ENCODE data around the gene MAP4K4. TPM values are rescaled to one million over a fixed set of nuclear protein-coding genes. Genes with fewer than 3 reads are reported as not detected.

The MAP4K4 gene
- polyA plus RNA-seq, 3 donors, result 5.3 to 66.9 (median 8.7) TPM

- Histone ChIP-seq H3K36me3 (replicated peaks in 1 of 2; ENCODE audit: control insufficient read depth in 1 of 2, insufficient read depth in 2 of 2, low read length in 2 of 2) (peaks cover 64 to 89% of the 10 kb centered on the region in 2 donors), H3K4me3 (replicated peaks in 1 of 3; ENCODE audit: low read depth in 2 of 3, low read length in 3 of 3) (no peak overlapping the region), H3K4me1 (ENCODE audit: control insufficient read depth in 1 of 2, insufficient read depth in 2 of 2, low read length in 2 of 2) (peaks cover 0 to 9% of the 10 kb centered on the region in 2 donors), H3K4me2 (replicated peaks; ENCODE audit: extremely low read depth, low read length, poor library complexity, severe bottlenecking) (no peak overlapping the region), H2AFZ (ENCODE audit: insufficient read depth, low read depth, low read length, poor library complexity, severe bottlenecking) (no peak overlapping the region), H3K27me3 (ENCODE audit: control insufficient read depth in 2 of 2, insufficient read depth in 2 of 2, low read length in 2 of 2) (no peaks in the 10 kb centered on the region), H3K9ac (ENCODE audit: insufficient read depth, low read length, poor library complexity, severe bottlenecking) (no peak overlapping the region), H3K27ac (ENCODE audit: low read depth in 1 of 2, low read length in 2 of 2) (no peak overlapping the region), H3K79me2 (ENCODE audit: insufficient read depth, low read length) (no peaks in the 10 kb centered on the region), H3K9me3 (replicated peaks in 1 of 2; ENCODE audit: control insufficient read depth in 1 of 2, insufficient read depth in 1 of 2, low read length in 2 of 2) (no peaks in the 10 kb centered on the region), H4K20me1 (ENCODE audit: insufficient read depth, low read length) (peaks cover 91% of the 10 kb centered on the region)
- TF ChIP-seq CTCF (IDR thresholded peaks at IDR 0.05), result no peak
- Mint-ChIP-seq H3K9me3 (no peaks in the 10 kb centered on the region), H3K4me3 (no peak overlapping the region), H3K27me3 (ENCODE audit: low read depth in 3 of 3) (no peaks in the 10 kb centered on the region), H3K4me1 (peaks cover 15% of the 10 kb centered on the region), H3K27ac (no peak overlapping the region), H3K36me3 (peaks cover 62 to 88% of the 10 kb centered on the region in 2 donors)
- intact Hi-C loops (cut with micrococcal nuclease), result loop anchor here in 1 of 2 donors (10.0 kb wide), 1 partner anchor 134 kb away; the partner anchor contains the start of gene MAP4K4
- no CpG with 5 or more reads among the region's 7 CpGs for WGBS (ENCODE audit: insufficient coverage)
- DNase-seq, result no peak
These were observed 131.3 kb downstream of the MAP4K4 start for GRCh38 chr2:101828673-101829334.

GRCh38 chr2:101829429-101829828 is 131.9 kb downstream of the MAP4K4 start:
- no peaks in the 10 kb centered on the region for H3K27me3 ChIP-seq (ENCODE audit: control insufficient read depth in 2 of 2, insufficient read depth in 2 of 2, low read length in 2 of 2)
- Mint-ChIP-seq H3K27ac (peak overlapping the region in 1 of 7 donors; percentile 21), H3K9me3 (no peaks in the 10 kb centered on the region), H3K4me3 (no peak overlapping the region), H3K27me3 (ENCODE audit: low read depth in 3 of 3) (no peaks in the 10 kb centered on the region), H3K4me1 (peaks cover 15% of the 10 kb centered on the region), H3K36me3 (peaks cover 65 to 91% of the 10 kb centered on the region in 2 donors)
- TF ChIP-seq CTCF (IDR thresholded peaks at IDR 0.05), result no peak
- intact Hi-C loops (cut with micrococcal nuclease), result loop anchor here in 1 of 2 donors (10.0 kb wide), 1 partner anchor 135 kb away; the partner anchor contains the start of gene MAP4K4
- peaks cover 0 to 9% of the 10 kb centered on the region in 2 donors for H3K4me1 ChIP-seq (ENCODE audit: control insufficient read depth in 1 of 2, insufficient read depth in 2 of 2, low read length in 2 of 2)
- H3K9me3 ChIP-seq (replicated peaks in 1 of 2; ENCODE audit: control insufficient read depth in 1 of 2, insufficient read depth in 1 of 2, low read length in 2 of 2), result no peaks in the 10 kb centered on the region
- no peak overlapping the region for H3K9ac ChIP-seq (ENCODE audit: insufficient read depth, low read length, poor library complexity, severe bottlenecking)
- H4K20me1 ChIP-seq (ENCODE audit: insufficient read depth, low read length), result peaks cover 91% of the 10 kb centered on the region
- no peak overlapping the region for H3K4me3 ChIP-seq (replicated peaks in 1 of 3; ENCODE audit: low read depth in 2 of 3, low read length in 3 of 3)
- DNase-seq, result no peak
- H3K4me2 ChIP-seq (replicated peaks; ENCODE audit: extremely low read depth, low read length, poor library complexity, severe bottlenecking), result no peak overlapping the region
- no peak overlapping the region for H3K27ac ChIP-seq (ENCODE audit: low read depth in 1 of 2, low read length in 2 of 2)
- H3K79me2 ChIP-seq (ENCODE audit: insufficient read depth, low read length), result no peaks in the 10 kb centered on the region
- H3K36me3 ChIP-seq (replicated peaks in 1 of 2; ENCODE audit: control insufficient read depth in 1 of 2, insufficient read depth in 2 of 2, low read length in 2 of 2), result peaks cover 66 to 95% of the 10 kb centered on the region in 2 donors
- H2AFZ ChIP-seq (ENCODE audit: insufficient read depth, low read depth, low read length, poor library complexity, severe bottlenecking), result no peak overlapping the region
- WGBS (ENCODE audit: insufficient coverage), result no CpG with 5 or more reads among the region's 3 CpGs
